HG03135 (cell line): ENCODE results near the gene SMCO1.
"Not testable (repeated sequence)": the region's sequence is repeated elsewhere in the genome, so short reads cannot be mapped to it uniquely, and the experiment has no call there.

Experiments used
- ATAC-seq: cut with Tn5 transposase; IDR thresholded peaks from one replicate; pipeline ENCODE4 v1.9.1; 2021; ENCODE audit warnings: mild to moderate bottlenecking, moderate library complexity; ENCODE audit not compliant: unreplicated experiment

SMCO1 gene

GRCh38 chr3:196496183-196496582 is 19.0 kb downstream of the SMCO1 start:
- no peak for ATAC-seq

GRCh38 chr3:196493292-196493691 is 21.9 kb downstream of the SMCO1 start:
- no peak for ATAC-seq

- ATAC-seq, result no peak
These were observed 23.1 kb downstream of the SMCO1 start for GRCh38 chr3:196492080-196492479.

GRCh38 chr3:196489747-196490146 is 25.4 kb downstream of the SMCO1 start:
- no peak for ATAC-seq

DNA sequence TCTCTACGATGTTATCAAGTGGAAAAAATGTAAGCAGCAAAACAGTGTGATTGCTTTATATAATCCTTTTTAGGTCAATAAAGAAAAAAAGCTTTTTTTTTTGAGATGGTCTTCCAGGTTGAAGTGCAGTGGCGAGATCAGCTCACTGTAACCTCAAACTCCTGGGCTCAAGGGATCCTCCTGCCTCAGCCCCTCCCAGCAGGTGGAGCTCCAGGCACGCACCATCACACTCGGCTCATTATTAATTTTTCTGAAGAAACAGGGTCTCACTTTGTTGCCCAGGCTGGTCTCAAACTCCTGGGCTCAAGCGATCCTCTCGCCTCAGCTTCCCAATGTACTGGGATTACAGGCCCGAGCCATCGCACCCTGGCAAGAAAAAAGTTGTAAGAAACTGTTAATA is 28.9 kb downstream of the SMCO1 start:
- ATAC-seq, result no peak

- no peak for ATAC-seq
These were observed 37.5 kb downstream of the SMCO1 start for GRCh38 chr3:196477678-196478077.

DNA sequence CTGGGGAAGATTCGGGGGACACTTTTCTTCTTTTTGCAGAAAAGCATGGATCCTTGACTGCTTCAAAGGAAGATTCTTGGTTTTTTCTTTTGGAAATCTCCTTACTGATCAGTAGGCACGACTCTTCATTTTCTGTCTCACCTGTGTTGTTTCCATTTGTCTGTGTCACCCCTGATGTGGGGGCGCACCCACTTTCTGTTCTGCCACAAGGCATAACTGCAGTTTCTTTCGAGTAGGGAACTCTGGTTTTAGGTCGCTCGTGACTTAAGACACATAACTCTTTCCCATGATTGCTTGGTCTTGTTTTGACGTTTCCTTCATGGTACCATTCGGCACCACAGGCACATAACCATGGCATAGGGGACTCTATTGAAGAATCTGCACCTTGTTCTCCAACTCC is 42.9 kb downstream of the SMCO1 start:
- no peak for ATAC-seq

GRCh38 chr3:196471551-196471950 is 43.6 kb downstream of the SMCO1 start:
- ATAC-seq, result no peak

GRCh38 chr3:196470182-196470581 is 45.0 kb downstream of the SMCO1 start:
- not testable (repeated sequence) for ATAC-seq

GRCh38 chr3:196463804-196464203 is 51.3 kb downstream of the SMCO1 start:
- ATAC-seq, result no peak

DNA sequence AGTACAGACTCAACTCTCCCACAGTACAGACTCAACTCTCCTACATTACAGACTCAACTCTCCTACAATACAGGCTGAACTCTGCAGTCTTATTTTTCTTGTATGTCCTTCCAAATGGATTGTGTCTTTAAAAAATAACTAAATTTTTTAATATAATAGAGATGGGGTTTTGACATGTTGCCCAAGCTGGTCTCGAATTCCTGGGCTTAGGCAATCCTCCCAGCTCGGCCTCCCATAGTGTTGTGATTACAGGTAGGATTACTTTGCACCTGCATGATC is 51.7 kb downstream of the SMCO1 start:
- no peak for ATAC-seq

GRCh38 chr3:196462680-196463477 is 52.3 kb downstream of the SMCO1 start:
- ATAC-seq, result not testable (repeated sequence)

DNA sequence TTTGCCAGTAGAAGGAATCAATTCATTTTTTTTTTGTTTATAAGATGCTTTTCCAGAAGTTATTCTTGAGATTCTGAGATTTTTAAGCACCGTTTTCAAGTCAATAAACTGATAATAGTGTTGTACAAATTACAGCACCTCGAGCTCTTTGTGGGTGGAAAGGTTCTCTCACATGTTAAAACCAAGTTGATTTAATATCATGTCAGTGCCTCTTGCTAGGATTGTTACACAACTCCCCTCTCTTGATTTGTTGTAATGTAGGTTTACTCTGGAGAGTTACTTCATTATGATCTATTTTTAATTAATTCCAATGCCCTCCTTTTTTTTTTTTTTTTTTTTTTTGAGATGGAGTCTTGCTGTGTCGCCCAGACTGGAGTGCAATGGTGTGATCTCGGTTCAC is 57.1 kb downstream of the SMCO1 start:
- no peak for ATAC-seq

- not testable (repeated sequence) for ATAC-seq
These were observed 57.7 kb downstream of the SMCO1 start for GRCh38 chr3:196457470-196457869.
